Measurements from ENCODE around the gene PLCB1. TPM values are rescaled to one million over a fixed set of nuclear protein-coding genes. Genes with fewer than 3 reads are reported as not detected.

PLCB1 gene
- total and polyA plus RNA-seq, 2 experiments from 2014 or later: 6.7 to 20.5 TPM

- Histone ChIP-seq H3K4me2 (no peak overlapping the region), H3K27ac (no peak overlapping the region), H3K27me3 (no peaks in the 10 kb centered on the region), H4K20me1 (ENCODE audit: insufficient read depth, poor library complexity, severe bottlenecking) (no peaks in the 10 kb centered on the region), H3K79me2 (no peaks in the 10 kb centered on the region), H3K36me3 (replicated peaks; ENCODE audit: insufficient read depth, low read depth) (no peaks in the 10 kb centered on the region), H3K4me1 (ENCODE audit: insufficient read depth) (peaks cover 18% of the 10 kb centered on the region), H3K9me3 (ENCODE audit: low read depth) (no peaks in the 10 kb centered on the region), H3K4me3 (no peak overlapping the region), H2AFZ (no peak overlapping the region), H3K9me2 (replicated peaks; ENCODE audit: insufficient read depth) (no peaks in the 10 kb centered on the region)
- DNase-seq (ENCODE audit: low spot score): no peak
- TF ChIP-seq, protein P1, sequence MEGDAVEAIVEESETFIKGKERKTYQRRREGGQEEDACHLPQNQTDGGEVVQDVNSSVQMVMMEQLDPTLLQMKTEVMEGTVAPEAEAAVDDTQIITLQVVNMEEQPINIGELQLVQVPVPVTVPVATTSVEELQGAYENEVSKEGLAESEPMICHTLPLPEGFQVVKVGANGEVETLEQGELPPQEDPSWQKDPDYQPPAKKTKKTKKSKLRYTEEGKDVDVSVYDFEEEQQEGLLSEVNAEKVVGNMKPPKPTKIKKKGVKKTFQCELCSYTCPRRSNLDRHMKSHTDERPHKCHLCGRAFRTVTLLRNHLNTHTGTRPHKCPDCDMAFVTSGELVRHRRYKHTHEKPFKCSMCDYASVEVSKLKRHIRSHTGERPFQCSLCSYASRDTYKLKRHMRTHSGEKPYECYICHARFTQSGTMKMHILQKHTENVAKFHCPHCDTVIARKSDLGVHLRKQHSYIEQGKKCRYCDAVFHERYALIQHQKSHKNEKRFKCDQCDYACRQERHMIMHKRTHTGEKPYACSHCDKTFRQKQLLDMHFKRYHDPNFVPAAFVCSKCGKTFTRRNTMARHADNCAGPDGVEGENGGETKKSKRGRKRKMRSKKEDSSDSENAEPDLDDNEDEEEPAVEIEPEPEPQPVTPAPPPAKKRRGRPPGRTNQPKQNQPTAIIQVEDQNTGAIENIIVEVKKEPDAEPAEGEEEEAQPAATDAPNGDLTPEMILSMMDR (IDR thresholded peaks at IDR 0.05; ENCODE audit: poor library complexity): no peak
- TF ChIP-seq EZH2 (IDR thresholded peaks at IDR 0.05; ENCODE audit: borderline replicate concordance): no peak
- no peak for TF ChIP-seq EZH2phosphoT487 (IDR thresholded peaks at IDR 0.05; ENCODE audit: low read depth, severe bottlenecking, unreplicated experiment)
- WGBS (ENCODE audit: low lambda C conversion rate, missing lambda C conversion rate): 79% methylated on average over 1 of the region's 1 CpG
Observed at GRCh38 chr20:8246716-8247115, 114.7 kb downstream of the PLCB1 start.

DNA sequence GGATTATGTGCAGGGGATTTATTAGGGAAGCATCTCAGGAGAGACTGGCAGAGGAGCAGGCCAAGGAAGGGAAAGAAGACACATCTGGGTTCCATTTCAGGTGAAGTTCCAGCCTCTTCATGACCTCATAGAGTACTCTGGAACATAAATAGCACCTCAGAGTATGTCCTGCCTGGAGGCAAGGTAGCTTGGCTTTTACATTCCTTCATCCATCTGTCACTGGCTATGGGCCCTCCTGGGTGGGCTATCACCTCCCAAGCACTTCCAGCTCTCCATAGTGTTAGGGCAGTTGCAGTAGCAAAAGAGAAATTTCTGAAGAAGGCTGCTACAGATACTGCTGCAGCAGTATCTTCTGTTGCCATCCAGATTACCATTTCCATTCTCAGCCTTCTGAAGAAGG lies 116.0 kb downstream of the PLCB1 start:
- H3K4me1 ChIP-seq (ENCODE audit: insufficient read depth): peaks cover 16% of the 10 kb centered on the region
- H4K20me1 ChIP-seq (ENCODE audit: insufficient read depth, poor library complexity, severe bottlenecking): no peaks in the 10 kb centered on the region
- no peaks in the 10 kb centered on the region for H3K27me3 ChIP-seq
- H3K36me3 ChIP-seq (replicated peaks; ENCODE audit: insufficient read depth, low read depth): no peaks in the 10 kb centered on the region
- H3K27ac ChIP-seq: no peak overlapping the region
- H2AFZ ChIP-seq: no peak overlapping the region
- TF ChIP-seq EZH2phosphoT487 (IDR thresholded peaks at IDR 0.05; ENCODE audit: low read depth, severe bottlenecking, unreplicated experiment) (no peak), EZH2 (IDR thresholded peaks at IDR 0.05; ENCODE audit: borderline replicate concordance) (no peak)
- TF ChIP-seq, protein P1 (IDR thresholded peaks at IDR 0.05; ENCODE audit: poor library complexity): no peak
- H3K9me3 ChIP-seq (ENCODE audit: low read depth): no peaks in the 10 kb centered on the region
- DNase-seq (ENCODE audit: low spot score): no peak
- H3K79me2 ChIP-seq: no peaks in the 10 kb centered on the region
- no peaks in the 10 kb centered on the region for H3K9me2 ChIP-seq (replicated peaks; ENCODE audit: insufficient read depth)
- no peak overlapping the region for H3K4me2 ChIP-seq
- no peak overlapping the region for H3K4me3 ChIP-seq

- TF ChIP-seq, protein P1 (IDR thresholded peaks at IDR 0.05; ENCODE audit: poor library complexity): no peak
- TF ChIP-seq EZH2 (IDR thresholded peaks at IDR 0.05; ENCODE audit: borderline replicate concordance) (no peak), EZH2phosphoT487 (IDR thresholded peaks at IDR 0.05; ENCODE audit: low read depth, severe bottlenecking, unreplicated experiment) (no peak)
Observed at GRCh38 chr20:8249634-8250033, 117.6 kb downstream of the PLCB1 start.

More at GRCh38 chr20:8249634-8250033, 117.6 kb downstream of the PLCB1 start:
- WGBS (ENCODE audit: low lambda C conversion rate, missing lambda C conversion rate): 87% methylated on average over 3 of the region's 3 CpGs
- H3K79me2 ChIP-seq: no peaks in the 10 kb centered on the region
- no peak overlapping the region for H3K4me3 ChIP-seq
- no peaks in the 10 kb centered on the region for H3K9me3 ChIP-seq (ENCODE audit: low read depth)
- no peak overlapping the region for H2AFZ ChIP-seq
- peaks cover 16% of the 10 kb centered on the region for H3K4me1 ChIP-seq (ENCODE audit: insufficient read depth)
- no peak overlapping the region for H3K4me2 ChIP-seq
- H4K20me1 ChIP-seq (ENCODE audit: insufficient read depth, poor library complexity, severe bottlenecking): no peaks in the 10 kb centered on the region
- DNase-seq (ENCODE audit: low spot score): no peak
- H3K9me2 ChIP-seq (replicated peaks; ENCODE audit: insufficient read depth): no peaks in the 10 kb centered on the region
- no peaks in the 10 kb centered on the region for H3K27me3 ChIP-seq
- no peaks in the 10 kb centered on the region for H3K36me3 ChIP-seq (replicated peaks; ENCODE audit: insufficient read depth, low read depth)
- no peak overlapping the region for H3K27ac ChIP-seq

Data from hepatocyte (in vitro differentiated cells).